Lower leg skin (tissue), 3 donors: ENCODE results near the gene C1QTNF12.

Experiments
- POLR2A ChIP-seq, 2 donors: fragments of 450-650 bp; IDR thresholded peaks; one replicate each; pipeline ENCODE4 v1.6.1; 2016 to 2017; ENCODE audit warnings: antibody characterized with exemption in 2 of 2, mild to moderate bottlenecking in 1 of 2, moderate library complexity in 1 of 2
- TF ChIP-seq, protein P1 (sequence below), 3 donors: fragments of 450-650 bp; IDR thresholded peaks; one replicate each; pipeline ENCODE4 v1.5.1; 2016; ENCODE audit warnings: antibody characterized with exemption in 3 of 3, mild to moderate bottlenecking in 3 of 3, moderate library complexity in 2 of 3

DNA sequence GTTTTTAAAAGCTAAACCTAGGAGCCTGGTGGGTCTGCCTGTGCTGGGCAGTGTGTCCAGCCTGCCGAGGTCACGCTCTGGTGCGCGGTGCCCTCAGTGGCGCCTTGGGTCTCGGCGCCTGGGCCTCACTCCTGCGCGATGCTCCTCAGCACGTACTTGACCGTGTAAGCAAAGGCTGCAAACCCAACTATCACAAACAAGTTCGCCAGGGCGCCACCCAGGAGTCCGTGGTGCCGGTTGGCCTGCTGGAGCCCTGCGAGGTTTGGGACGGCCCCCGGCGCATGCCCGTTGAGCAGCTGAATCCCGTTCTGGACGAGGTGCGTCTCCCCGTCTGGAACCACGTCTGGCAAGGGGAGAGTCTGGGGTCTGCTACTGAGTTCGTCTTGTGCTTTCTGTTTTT lies 8.6 kb upstream of the C1QTNF12 start:
- TF ChIP-seq, protein P1, sequence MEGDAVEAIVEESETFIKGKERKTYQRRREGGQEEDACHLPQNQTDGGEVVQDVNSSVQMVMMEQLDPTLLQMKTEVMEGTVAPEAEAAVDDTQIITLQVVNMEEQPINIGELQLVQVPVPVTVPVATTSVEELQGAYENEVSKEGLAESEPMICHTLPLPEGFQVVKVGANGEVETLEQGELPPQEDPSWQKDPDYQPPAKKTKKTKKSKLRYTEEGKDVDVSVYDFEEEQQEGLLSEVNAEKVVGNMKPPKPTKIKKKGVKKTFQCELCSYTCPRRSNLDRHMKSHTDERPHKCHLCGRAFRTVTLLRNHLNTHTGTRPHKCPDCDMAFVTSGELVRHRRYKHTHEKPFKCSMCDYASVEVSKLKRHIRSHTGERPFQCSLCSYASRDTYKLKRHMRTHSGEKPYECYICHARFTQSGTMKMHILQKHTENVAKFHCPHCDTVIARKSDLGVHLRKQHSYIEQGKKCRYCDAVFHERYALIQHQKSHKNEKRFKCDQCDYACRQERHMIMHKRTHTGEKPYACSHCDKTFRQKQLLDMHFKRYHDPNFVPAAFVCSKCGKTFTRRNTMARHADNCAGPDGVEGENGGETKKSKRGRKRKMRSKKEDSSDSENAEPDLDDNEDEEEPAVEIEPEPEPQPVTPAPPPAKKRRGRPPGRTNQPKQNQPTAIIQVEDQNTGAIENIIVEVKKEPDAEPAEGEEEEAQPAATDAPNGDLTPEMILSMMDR (IDR thresholded peaks at IDR 0.05): no peak
- TF ChIP-seq POLR2A (IDR thresholded peaks at IDR 0.05): no peak
